Measurements from ENCODE around the gene ARFGAP3.

Gene ARFGAP3

DNA sequence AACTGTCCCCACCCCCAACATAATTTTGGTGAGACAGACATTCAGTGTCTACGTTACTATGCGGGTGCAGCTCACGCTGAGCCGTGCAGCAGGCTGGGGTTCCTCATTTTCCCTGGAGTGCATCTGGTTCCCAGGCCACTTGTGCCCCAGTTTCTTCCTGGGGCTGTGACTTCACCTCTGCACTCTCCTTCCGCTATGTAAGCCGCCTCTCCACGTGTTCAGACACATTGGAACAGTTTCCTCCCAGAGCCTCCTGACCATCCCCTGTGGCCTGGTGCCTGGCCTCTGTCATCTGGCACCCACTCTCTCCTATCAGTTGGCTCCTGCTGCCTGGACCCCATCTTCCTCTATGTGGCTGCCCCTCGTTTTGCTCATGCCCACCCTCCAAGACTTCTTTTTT, 90.2 kb downstream of the ARFGAP3 start:
- no peaks in the 10 kb centered on the region for H3F3A ChIP-seq (ENCODE audit: insufficient read depth, low read length)
- no peak for DNase-seq
- H3K36me3 ChIP-seq (replicated peaks; ENCODE audit: insufficient read depth, low read length) = no peaks in the 10 kb centered on the region
- H3K9me2 ChIP-seq (replicated peaks; ENCODE audit: insufficient read depth, low read length) = no peaks in the 10 kb centered on the region
- H3K4me2 ChIP-seq (ENCODE audit: low read depth, low read length) = no peak overlapping the region
- no peaks in the 10 kb centered on the region for H3K4me1 ChIP-seq (ENCODE audit: low read length)
- H3K9ac ChIP-seq (ENCODE audit: low read length) = no peak overlapping the region
- no peaks in the 10 kb centered on the region for H3K79me2 ChIP-seq (ENCODE audit: low read length)
- H4K20me1 ChIP-seq (ENCODE audit: insufficient read depth, low read length) = no peaks in the 10 kb centered on the region
- no peak overlapping the region for H3K4me3 ChIP-seq (ENCODE audit: low read length)
- no peak overlapping the region for H2AFZ ChIP-seq (ENCODE audit: low read length)
- H3K27me3 ChIP-seq (replicated peaks; ENCODE audit: insufficient read depth, low read length) = peaks cover 9% of the 10 kb centered on the region
- no peak overlapping the region for H3K27ac ChIP-seq (ENCODE audit: low read length)
- TF ChIP-seq EZH2 (optimal IDR thresholded peaks at IDR 0.05; ENCODE audit: low read depth, low read length) (no peak), EZH2phosphoT487 (IDR thresholded peaks at IDR 0.05; ENCODE audit: low read length) (no peak)
- TF ChIP-seq, protein P1, sequence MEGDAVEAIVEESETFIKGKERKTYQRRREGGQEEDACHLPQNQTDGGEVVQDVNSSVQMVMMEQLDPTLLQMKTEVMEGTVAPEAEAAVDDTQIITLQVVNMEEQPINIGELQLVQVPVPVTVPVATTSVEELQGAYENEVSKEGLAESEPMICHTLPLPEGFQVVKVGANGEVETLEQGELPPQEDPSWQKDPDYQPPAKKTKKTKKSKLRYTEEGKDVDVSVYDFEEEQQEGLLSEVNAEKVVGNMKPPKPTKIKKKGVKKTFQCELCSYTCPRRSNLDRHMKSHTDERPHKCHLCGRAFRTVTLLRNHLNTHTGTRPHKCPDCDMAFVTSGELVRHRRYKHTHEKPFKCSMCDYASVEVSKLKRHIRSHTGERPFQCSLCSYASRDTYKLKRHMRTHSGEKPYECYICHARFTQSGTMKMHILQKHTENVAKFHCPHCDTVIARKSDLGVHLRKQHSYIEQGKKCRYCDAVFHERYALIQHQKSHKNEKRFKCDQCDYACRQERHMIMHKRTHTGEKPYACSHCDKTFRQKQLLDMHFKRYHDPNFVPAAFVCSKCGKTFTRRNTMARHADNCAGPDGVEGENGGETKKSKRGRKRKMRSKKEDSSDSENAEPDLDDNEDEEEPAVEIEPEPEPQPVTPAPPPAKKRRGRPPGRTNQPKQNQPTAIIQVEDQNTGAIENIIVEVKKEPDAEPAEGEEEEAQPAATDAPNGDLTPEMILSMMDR (IDR thresholded peaks at IDR 0.05; ENCODE audit: low read length) = no peak
- no peaks in the 10 kb centered on the region for H3K9me3 ChIP-seq (replicated peaks; ENCODE audit: insufficient read depth, low read length)

DNA sequence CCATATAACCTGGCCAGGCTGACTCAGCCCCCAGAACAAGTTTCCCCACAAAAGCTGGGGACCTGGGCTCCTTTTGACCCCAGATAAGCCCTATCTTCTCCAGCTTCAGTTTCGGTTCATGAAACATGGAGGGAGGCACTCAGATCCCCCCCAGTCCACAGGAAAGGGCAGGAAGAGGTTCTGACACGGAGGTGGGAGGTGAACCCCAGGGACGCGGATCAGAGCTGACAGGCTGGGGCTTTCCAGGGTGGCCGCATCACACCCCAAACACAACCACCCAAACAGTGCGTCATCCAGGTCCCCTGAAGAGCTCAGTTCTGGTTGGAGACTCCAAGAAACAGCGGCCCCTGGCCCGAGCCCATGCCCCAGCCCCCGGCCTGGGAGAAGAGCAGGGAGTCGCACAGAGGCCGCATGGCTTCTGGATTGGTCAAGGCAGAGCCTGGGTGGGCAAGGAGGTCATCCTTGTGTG, 92.1 kb downstream of the ARFGAP3 start:
- no peak overlapping the region for H3K9ac ChIP-seq (ENCODE audit: low read length)
- no peaks in the 10 kb centered on the region for H3K9me3 ChIP-seq (replicated peaks; ENCODE audit: insufficient read depth, low read length)
- no peak overlapping the region for H2AFZ ChIP-seq (ENCODE audit: low read length)
- TF ChIP-seq, protein P1 (IDR thresholded peaks at IDR 0.05; ENCODE audit: low read length) = no peak
- H3K4me3 ChIP-seq (ENCODE audit: low read length) = no peak overlapping the region
- no peak overlapping the region for H3K4me2 ChIP-seq (ENCODE audit: low read depth, low read length)
- H3K36me3 ChIP-seq (replicated peaks; ENCODE audit: insufficient read depth, low read length) = no peaks in the 10 kb centered on the region
- DNase-seq = no peak
- H3F3A ChIP-seq (ENCODE audit: insufficient read depth, low read length) = no peaks in the 10 kb centered on the region
- no peaks in the 10 kb centered on the region for H3K9me2 ChIP-seq (replicated peaks; ENCODE audit: insufficient read depth, low read length)
- no peak overlapping the region for H3K27ac ChIP-seq (ENCODE audit: low read length)
- H3K4me1 ChIP-seq (ENCODE audit: low read length) = no peaks in the 10 kb centered on the region
- peaks cover 5% of the 10 kb centered on the region for H3K27me3 ChIP-seq (replicated peaks; ENCODE audit: insufficient read depth, low read length)
- H3K79me2 ChIP-seq (ENCODE audit: low read length) = no peaks in the 10 kb centered on the region
- no peaks in the 10 kb centered on the region for H4K20me1 ChIP-seq (ENCODE audit: insufficient read depth, low read length)

DNA sequence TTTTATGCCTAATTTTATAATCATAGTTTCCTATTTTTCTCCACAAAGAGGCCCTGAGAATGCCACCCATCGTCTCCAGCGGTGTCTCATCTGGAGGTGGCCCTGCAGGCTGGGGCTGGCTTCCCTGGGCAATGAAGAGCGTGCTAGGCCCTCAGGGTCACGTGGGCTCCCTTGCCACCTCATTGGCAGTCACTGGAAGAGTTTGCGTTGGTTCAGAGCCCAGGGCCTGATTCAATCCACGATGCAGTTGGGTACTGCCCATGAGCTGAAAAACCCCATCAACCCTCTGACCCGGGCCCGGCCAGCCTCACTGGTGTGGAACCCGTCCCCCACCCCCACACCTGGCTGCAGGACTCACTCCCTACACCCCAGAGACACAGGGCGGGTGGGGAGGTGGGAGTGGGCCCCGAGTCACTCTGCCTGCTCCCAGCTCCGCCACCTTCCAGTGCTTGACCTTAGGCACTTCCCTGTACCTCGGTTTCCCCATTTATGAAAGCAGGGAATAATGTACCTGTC, 93.0 kb downstream of the ARFGAP3 start:
- Histone ChIP-seq H3K27ac (ENCODE audit: low read length) (no peak overlapping the region), H3K9me2 (replicated peaks; ENCODE audit: insufficient read depth, low read length) (no peaks in the 10 kb centered on the region), H3F3A (ENCODE audit: insufficient read depth, low read length) (no peaks in the 10 kb centered on the region), H3K4me2 (ENCODE audit: low read depth, low read length) (no peak overlapping the region), H4K20me1 (ENCODE audit: insufficient read depth, low read length) (no peaks in the 10 kb centered on the region), H3K9ac (ENCODE audit: low read length) (no peak overlapping the region), H3K4me3 (ENCODE audit: low read length) (no peak overlapping the region), H3K27me3 (replicated peaks; ENCODE audit: insufficient read depth, low read length) (no peaks in the 10 kb centered on the region; the same call in 1 of the 2 replicates), H2AFZ (ENCODE audit: low read length) (no peak overlapping the region), H3K79me2 (ENCODE audit: low read length) (no peaks in the 10 kb centered on the region), H3K36me3 (replicated peaks; ENCODE audit: insufficient read depth, low read length) (no peaks in the 10 kb centered on the region), H3K4me1 (ENCODE audit: low read length) (no peaks in the 10 kb centered on the region), H3K9me3 (replicated peaks; ENCODE audit: insufficient read depth, low read length) (no peaks in the 10 kb centered on the region)
- no peak for DNase-seq
- no peak for TF ChIP-seq EZH2 (optimal IDR thresholded peaks at IDR 0.05; ENCODE audit: low read depth, low read length)
- TF ChIP-seq EZH2phosphoT487 (IDR thresholded peaks at IDR 0.05; ENCODE audit: low read length) = no peak
- TF ChIP-seq, protein P1 (IDR thresholded peaks at IDR 0.05; ENCODE audit: low read length) = no peak

All from MM.1S (cell line).